Activated CD4-positive, CD25-positive, alpha-beta regulatory T cell treated with anti-CD3 and anti-CD28 coated beads, Interleukin-2, amount 50 U/mL, for 24 hours (primary cell): Measurements from ENCODE around the gene PMVK.

Experiments used
- ATAC-seq, 2 donors: fragments of 150-1000 bp; cut with Tn5 transposase; one replicate each; pipeline ENCODE4 v1.10.0; 2021; ENCODE audit warnings: mild to moderate bottlenecking in 1 of 2, moderate library complexity in 1 of 2

The PMVK gene

DNA sequence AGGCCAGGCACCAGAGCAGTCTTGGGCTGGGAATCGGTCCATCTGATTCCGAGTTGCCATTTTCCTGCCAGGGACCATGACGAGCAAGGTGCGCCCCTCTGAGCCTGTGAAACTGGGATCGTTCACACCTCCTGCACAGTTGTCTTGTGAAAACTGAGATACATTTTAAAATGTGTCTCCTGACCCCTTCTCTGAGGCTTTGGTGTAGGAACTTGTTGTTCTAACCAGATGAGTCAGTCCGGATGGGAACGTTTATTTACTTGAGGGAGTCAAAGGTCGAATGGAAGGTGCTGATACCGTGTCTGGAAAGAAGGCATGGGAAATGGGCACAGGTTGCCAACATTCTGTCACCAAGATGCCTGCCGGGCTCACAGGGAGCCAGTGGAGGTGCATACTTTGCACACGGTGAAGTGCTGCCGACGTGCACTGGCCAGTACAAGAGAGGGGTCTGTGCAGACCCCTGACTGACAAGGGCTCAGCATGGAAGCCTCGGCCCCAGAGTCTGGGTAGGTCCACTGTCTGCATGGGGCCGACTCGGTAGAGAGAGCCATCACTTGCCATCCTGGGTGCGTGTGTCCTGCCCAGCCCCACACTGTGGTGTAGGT is 59.0 kb downstream of the PMVK start:
- ATAC-seq: no peak

DNA sequence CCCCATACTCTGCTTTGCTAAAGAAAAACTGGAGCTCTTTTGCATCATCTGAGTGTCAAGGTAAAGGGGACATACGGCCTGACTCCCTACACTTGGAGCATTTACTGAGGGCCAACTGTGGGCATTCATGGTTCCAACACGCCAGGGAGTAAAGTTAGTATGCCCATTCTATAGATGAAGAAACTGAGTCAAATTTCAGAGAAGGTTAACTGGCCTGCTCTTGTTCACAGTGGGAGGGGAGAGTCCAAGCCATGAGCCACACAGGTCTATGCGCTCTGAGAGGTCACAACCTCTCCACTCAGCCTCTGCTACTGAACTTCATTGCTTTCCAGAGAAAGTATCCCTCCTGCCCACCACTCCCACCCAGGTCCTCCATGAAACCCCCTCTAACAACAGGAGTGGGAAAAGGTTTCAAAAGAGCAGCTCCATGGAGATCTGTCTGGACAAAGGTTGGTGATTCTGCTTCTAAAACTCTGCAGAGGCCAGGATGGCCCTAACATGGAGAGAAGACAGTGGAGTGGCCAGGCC is 59.6 kb downstream of the PMVK start:
- no peak for ATAC-seq
